ENCODE data around the gene ANKRD31. TPM values are rescaled to one million over a fixed set of nuclear protein-coding genes. Genes with fewer than 3 reads are reported as not detected.
A peak's percentile ranks its signal among the peaks of the same experiment; 100 is the strongest.
"Not testable (repeated sequence)": the region's sequence is repeated elsewhere in the genome, so short reads cannot be mapped to it uniquely, and the experiment has no call there.

ANKRD31 gene
- total RNA-seq, 1 donor from 2014 or later = 0.12 TPM

DNA sequence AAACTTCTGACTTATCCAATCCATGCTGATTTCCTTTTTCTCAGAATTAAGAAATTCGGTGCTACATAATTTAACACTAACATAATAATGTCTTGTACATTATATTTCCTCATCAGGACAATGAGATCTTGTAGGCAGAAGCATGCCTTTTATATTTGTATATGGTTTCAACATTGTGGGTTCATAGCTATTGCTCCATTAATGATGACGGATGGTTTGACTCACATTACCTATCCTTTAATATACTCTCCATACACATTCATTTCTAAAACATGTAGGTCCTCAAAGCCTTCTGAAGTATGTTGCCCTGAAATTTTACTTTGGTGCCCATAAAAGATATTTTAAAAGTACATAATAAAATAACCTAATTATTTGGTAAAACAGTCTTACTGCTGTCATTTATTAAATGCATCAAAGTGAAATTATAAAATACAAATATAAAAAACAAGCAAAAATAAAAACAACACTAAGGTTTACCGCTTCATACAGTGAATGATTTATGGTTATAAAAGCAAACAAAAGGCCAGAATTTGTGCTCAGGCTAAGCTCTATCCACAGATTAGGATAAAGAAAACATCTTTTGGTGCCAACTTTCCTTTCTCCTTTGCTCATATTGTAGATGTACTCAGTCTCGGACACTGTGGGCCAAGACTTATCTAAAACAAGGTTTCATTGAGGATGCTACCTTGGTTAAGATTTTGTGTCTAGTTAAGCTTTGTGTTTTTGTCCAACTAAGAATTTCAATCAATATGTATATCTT lies 123.1 kb downstream of the ANKRD31 start:
- no peak for TF ChIP-seq CTCF (conservative IDR thresholded peaks at IDR 0.05; ENCODE audit: low read depth, low read length)
- H3K4me3 ChIP-seq (ENCODE audit: low read depth, low read length) = no peak overlapping the region
- no peak for DNase-seq (ENCODE audit: low read depth)

- no peak for TF ChIP-seq CTCF (conservative IDR thresholded peaks at IDR 0.05; ENCODE audit: low read depth, low read length)
- no peak overlapping the region for H3K4me3 ChIP-seq (ENCODE audit: low read depth, low read length)
- no peak for DNase-seq (ENCODE audit: low read depth)
Measured at GRCh38 chr5:75108931-75109596, 127.6 kb downstream of the ANKRD31 start.

GRCh38 chr5:75108515-75108914 lies 128.2 kb downstream of the ANKRD31 start:
- no peak overlapping the region for H3K4me3 ChIP-seq (ENCODE audit: low read depth, low read length)
- no peak for DNase-seq (ENCODE audit: low read depth)
- TF ChIP-seq CTCF (conservative IDR thresholded peaks at IDR 0.05; ENCODE audit: low read depth, low read length) = no peak

DNA sequence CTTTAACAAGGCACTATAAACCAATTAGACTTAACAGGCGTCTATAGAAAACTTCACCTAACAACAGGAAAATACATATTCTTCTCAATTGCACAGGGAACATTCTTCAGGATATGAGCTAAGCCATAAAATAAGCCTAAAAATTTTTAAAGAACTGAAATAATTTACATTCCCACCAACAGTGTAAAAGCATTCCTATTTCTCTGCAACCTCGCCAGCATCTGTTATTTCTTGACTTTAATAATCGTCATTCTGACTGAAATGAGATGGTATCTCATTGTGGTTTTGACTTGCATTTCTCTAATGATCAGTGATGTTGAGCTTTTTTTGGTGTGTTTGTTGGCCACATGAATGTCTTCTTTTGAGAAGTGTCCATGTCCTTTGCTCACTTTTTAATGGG lies 140.7 kb downstream of the ANKRD31 start:
- not testable (repeated sequence) for H3K4me3 ChIP-seq (ENCODE audit: low read depth, low read length); DNase-seq (ENCODE audit: low read depth)

GRCh38 chr5:75091597-75091996 lies 145.1 kb downstream of the ANKRD31 start:
- no peak for DNase-seq (ENCODE audit: low read depth)
- TF ChIP-seq CTCF (conservative IDR thresholded peaks at IDR 0.05; ENCODE audit: low read depth, low read length) = no peak

GRCh38 chr5:75089662-75090061 lies 147.0 kb downstream of the ANKRD31 start:
- no peak for TF ChIP-seq CTCF (conservative IDR thresholded peaks at IDR 0.05; ENCODE audit: low read depth, low read length)
- H3K4me3 ChIP-seq (ENCODE audit: low read depth, low read length) = no peak overlapping the region
- no peak for DNase-seq (ENCODE audit: low read depth)

More at GRCh38 chr5:75091597-75091996, 145.1 kb downstream of the ANKRD31 start:
- H3K4me3 ChIP-seq (ENCODE audit: low read depth, low read length) = no peak overlapping the region

GRCh38 chr5:75089137-75089536 lies 147.5 kb downstream of the ANKRD31 start:
- DNase-seq (ENCODE audit: low read depth) = peak; percentile 27
- no peak for TF ChIP-seq CTCF (conservative IDR thresholded peaks at IDR 0.05; ENCODE audit: low read depth, low read length)

More at GRCh38 chr5:75089137-75089536, 147.5 kb downstream of the ANKRD31 start:
- no peak overlapping the region for H3K4me3 ChIP-seq (ENCODE audit: low read depth, low read length)
